Measurements from ENCODE around the gene NT5C1B.

NT5C1B gene

DNA sequence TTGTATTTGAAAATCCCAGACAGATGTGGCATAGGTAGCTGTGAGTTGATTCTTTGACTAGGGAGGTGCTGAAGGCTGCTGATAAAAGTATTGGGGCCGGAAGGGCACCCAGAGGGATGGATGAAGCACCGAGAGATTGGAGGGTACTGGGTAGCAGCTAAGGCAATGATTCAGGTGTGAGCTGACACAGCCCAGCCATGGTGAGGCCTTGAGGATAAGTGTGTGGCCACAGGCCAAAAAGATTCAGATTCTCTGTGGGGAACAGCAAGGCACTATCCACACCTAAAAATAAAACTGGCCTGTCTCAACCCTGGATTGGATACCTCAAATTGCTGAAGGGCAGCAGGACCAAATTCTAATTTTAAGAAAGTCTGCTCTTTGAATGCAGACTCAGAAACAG lies 64.1 kb downstream of the NT5C1B start:
- Histone ChIP-seq H3K27ac (ENCODE audit: low read length) (no peak overlapping the region), H3K9ac (ENCODE audit: low read length) (no peak overlapping the region), H3K36me3 (replicated peaks; ENCODE audit: low read depth, low read length) (no peaks in the 10 kb centered on the region), H3K4me2 (ENCODE audit: low read length) (no peak overlapping the region), H3K27me3 (ENCODE audit: low read depth, low read length) (no peaks in the 10 kb centered on the region), H3K4me3 (ENCODE audit: low read length) (no peak overlapping the region), H3K9me3 (ENCODE audit: insufficient read depth, low read length) (no peaks in the 10 kb centered on the region), H3K4me1 (ENCODE audit: low read length) (no peaks in the 10 kb centered on the region), H4K20me1 (ENCODE audit: insufficient read depth, low read length) (no peaks in the 10 kb centered on the region), H3K79me2 (ENCODE audit: low read length) (no peaks in the 10 kb centered on the region), H2AFZ (ENCODE audit: low read depth, low read length) (no peak overlapping the region)
- TF ChIP-seq, protein P1, sequence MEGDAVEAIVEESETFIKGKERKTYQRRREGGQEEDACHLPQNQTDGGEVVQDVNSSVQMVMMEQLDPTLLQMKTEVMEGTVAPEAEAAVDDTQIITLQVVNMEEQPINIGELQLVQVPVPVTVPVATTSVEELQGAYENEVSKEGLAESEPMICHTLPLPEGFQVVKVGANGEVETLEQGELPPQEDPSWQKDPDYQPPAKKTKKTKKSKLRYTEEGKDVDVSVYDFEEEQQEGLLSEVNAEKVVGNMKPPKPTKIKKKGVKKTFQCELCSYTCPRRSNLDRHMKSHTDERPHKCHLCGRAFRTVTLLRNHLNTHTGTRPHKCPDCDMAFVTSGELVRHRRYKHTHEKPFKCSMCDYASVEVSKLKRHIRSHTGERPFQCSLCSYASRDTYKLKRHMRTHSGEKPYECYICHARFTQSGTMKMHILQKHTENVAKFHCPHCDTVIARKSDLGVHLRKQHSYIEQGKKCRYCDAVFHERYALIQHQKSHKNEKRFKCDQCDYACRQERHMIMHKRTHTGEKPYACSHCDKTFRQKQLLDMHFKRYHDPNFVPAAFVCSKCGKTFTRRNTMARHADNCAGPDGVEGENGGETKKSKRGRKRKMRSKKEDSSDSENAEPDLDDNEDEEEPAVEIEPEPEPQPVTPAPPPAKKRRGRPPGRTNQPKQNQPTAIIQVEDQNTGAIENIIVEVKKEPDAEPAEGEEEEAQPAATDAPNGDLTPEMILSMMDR (IDR thresholded peaks at IDR 0.05; ENCODE audit: low read depth, low read length), result no peak
- TF ChIP-seq EZH2phosphoT487 (IDR thresholded peaks at IDR 0.05; ENCODE audit: low read depth), result no peak

DNA sequence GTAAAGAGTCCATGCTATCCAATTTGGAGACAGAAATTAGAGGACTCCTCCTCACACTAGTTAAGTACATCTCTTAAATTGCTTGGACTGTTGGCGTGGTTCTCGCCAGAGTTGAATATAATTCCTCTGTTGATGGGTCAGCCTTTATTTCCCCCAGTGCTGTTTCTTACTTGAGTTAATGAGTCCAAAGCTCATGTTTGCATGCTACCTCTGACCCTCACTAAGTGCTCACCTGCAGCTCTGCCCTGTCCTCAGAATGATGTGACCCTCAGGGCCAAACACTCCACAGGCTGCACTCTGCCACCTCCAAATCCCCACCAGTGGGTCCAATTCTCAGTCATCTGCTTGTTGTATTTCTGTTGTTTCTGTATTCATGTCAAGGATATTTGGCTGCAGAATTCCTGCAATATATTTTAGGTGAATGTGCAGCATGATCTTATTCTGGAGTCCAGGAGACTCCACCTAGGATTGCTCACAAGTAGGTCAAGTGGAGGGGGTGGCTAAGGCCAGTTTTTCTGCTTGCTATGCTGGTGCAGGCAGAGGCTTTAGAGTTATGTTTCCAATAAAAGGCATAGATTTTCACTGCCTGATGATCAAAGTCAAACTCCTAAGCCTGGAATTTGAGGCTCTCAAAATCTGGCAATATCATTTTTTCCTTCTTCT lies 66.8 kb downstream of the NT5C1B start:
- no peak overlapping the region for H2AFZ ChIP-seq (ENCODE audit: low read depth, low read length)
- no peak overlapping the region for H3K27ac ChIP-seq (ENCODE audit: low read length)
- no peak overlapping the region for H3K4me3 ChIP-seq (ENCODE audit: low read length)
- H3K4me1 ChIP-seq (ENCODE audit: low read length), result no peaks in the 10 kb centered on the region
- no peaks in the 10 kb centered on the region for H3K36me3 ChIP-seq (replicated peaks; ENCODE audit: low read depth, low read length)
- TF ChIP-seq, protein P1 (IDR thresholded peaks at IDR 0.05; ENCODE audit: low read depth, low read length), result no peak
- TF ChIP-seq EZH2phosphoT487 (IDR thresholded peaks at IDR 0.05; ENCODE audit: low read depth), result no peak
- no peak overlapping the region for H3K9ac ChIP-seq (ENCODE audit: low read length)
- no peaks in the 10 kb centered on the region for H3K9me3 ChIP-seq (ENCODE audit: insufficient read depth, low read length)
- no peak overlapping the region for H3K4me2 ChIP-seq (ENCODE audit: low read length)
- H3K27me3 ChIP-seq (ENCODE audit: low read depth, low read length), result no peaks in the 10 kb centered on the region
- no peaks in the 10 kb centered on the region for H4K20me1 ChIP-seq (ENCODE audit: insufficient read depth, low read length)
- no peaks in the 10 kb centered on the region for H3K79me2 ChIP-seq (ENCODE audit: low read length)

DNA sequence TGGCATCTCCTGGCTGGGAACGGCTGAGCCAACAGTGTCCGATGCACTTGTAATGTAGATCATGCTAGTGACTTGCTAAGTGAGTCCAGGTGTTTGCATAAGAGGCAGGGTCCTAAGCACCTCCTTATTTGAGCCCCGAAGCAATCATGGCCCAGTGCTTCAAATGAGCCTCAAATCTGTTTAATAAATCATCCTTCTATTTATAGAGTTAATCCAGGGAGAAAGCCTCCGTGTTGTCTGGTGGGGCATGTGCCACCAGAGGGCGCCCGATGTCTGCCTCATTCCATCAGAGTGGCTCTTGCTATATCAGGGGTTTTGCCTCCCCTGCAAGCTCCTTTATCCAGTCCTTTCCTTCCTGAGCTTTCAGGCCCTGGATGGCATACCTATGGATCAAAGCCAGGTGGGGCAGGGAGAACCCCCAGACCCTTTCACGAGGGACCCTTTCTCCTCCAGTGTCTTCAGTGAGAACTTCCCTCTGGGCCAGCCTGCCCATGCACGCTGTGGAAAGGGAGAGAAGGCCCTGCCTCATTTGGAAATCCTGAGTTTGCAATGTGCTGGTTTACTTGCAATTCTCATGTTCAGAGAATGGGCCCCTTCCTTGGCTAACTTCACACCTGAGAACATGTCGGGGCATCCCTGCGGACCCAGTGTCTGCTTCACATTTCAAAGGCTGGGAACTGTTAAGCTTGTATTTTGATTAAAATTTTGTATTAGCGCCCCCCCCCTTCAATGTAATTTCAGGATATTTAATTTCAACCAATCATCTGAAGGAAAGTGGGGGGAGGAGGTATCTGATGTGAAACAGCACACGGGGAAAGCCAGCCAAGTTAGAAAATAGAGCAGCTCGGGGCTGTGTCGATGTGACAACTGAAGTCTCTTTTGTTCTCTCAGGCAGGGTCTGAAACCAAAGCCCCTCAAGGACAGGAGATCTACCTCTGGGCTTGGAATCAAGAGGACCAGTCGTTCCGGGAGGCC lies 68.6 kb downstream of the NT5C1B start:
- H3K79me2 ChIP-seq (ENCODE audit: low read length), result no peaks in the 10 kb centered on the region
- no peaks in the 10 kb centered on the region for H3K36me3 ChIP-seq (replicated peaks; ENCODE audit: low read depth, low read length)
- H3K9ac ChIP-seq (ENCODE audit: low read length), result no peak overlapping the region
- no peaks in the 10 kb centered on the region for H3K4me1 ChIP-seq (ENCODE audit: low read length)
- no peak overlapping the region for H2AFZ ChIP-seq (ENCODE audit: low read depth, low read length)
- H3K4me3 ChIP-seq (ENCODE audit: low read length), result no peak overlapping the region
- no peaks in the 10 kb centered on the region for H3K9me3 ChIP-seq (ENCODE audit: insufficient read depth, low read length)
- no peak overlapping the region for H3K4me2 ChIP-seq (ENCODE audit: low read length)
- no peak for TF ChIP-seq EZH2phosphoT487 (IDR thresholded peaks at IDR 0.05; ENCODE audit: low read depth)
- TF ChIP-seq, protein P1 (IDR thresholded peaks at IDR 0.05; ENCODE audit: low read depth, low read length), result peak; percentile 88
- no peaks in the 10 kb centered on the region for H4K20me1 ChIP-seq (ENCODE audit: insufficient read depth, low read length)
- no peak overlapping the region for H3K27ac ChIP-seq (ENCODE audit: low read length)
- no peaks in the 10 kb centered on the region for H3K27me3 ChIP-seq (ENCODE audit: low read depth, low read length)

DNA sequence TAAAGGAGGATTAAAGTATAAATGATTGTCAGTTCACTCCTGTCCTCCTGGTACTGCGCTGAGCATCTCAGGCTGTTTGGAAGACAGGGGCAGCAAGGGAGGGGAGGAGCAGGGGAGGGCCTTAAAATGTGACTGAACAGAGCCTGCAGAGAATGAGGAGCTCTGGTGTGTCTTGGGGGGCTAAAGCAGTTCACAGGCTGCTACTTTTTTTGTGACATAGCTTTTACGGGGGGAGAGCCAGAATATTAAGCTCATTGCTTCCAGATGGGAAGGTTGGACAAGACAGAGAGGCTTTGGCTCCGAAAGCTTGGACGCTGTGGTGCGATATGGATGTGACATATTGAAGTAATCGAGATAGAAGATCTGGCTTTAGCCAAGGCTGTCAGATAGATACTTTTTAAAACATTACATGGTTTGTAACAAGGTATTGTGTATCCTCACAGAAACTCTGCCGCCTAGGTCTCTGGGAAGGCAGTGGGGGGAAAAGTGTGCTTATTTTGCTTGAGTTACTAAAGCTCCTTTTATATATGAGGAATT lies 69.4 kb downstream of the NT5C1B start:
- H3K4me3 ChIP-seq (ENCODE audit: low read length), result no peak overlapping the region
- no peak overlapping the region for H3K27ac ChIP-seq (ENCODE audit: low read length)
- H3K79me2 ChIP-seq (ENCODE audit: low read length), result no peaks in the 10 kb centered on the region
- H3K9me3 ChIP-seq (ENCODE audit: insufficient read depth, low read length), result no peaks in the 10 kb centered on the region
- no peak overlapping the region for H2AFZ ChIP-seq (ENCODE audit: low read depth, low read length)
- no peaks in the 10 kb centered on the region for H4K20me1 ChIP-seq (ENCODE audit: insufficient read depth, low read length)
- no peaks in the 10 kb centered on the region for H3K27me3 ChIP-seq (ENCODE audit: low read depth, low read length)
- no peaks in the 10 kb centered on the region for H3K36me3 ChIP-seq (replicated peaks; ENCODE audit: low read depth, low read length)
- H3K4me1 ChIP-seq (ENCODE audit: low read length), result no peaks in the 10 kb centered on the region
- H3K9ac ChIP-seq (ENCODE audit: low read length), result no peak overlapping the region
- no peak for TF ChIP-seq EZH2phosphoT487 (IDR thresholded peaks at IDR 0.05; ENCODE audit: low read depth)
- TF ChIP-seq, protein P1 (IDR thresholded peaks at IDR 0.05; ENCODE audit: low read depth, low read length), result no peak
- H3K4me2 ChIP-seq (ENCODE audit: low read length), result no peak overlapping the region
